GM21360 (cell line): ENCODE measurements around the gene KIRREL3.

Experiments
- ATAC-seq: cut with Tn5 transposase; IDR thresholded peaks from one replicate; pipeline ENCODE4 v1.9.1; 2021; ENCODE audit warnings: mild to moderate bottlenecking, moderate library complexity; ENCODE audit not compliant: unreplicated experiment

KIRREL3 gene

GRCh38 chr11:126837581-126837980, 163.0 kb downstream of the KIRREL3 start:
- ATAC-seq: no peak

GRCh38 chr11:126834573-126834972, 166.0 kb downstream of the KIRREL3 start:
- no peak for ATAC-seq

GRCh38 chr11:126834149-126834548, 166.4 kb downstream of the KIRREL3 start:
- ATAC-seq: no peak

- no peak for ATAC-seq
Measured at GRCh38 chr11:126833065-126833464, 167.5 kb downstream of the KIRREL3 start.

GRCh38 chr11:126832387-126832786, 168.2 kb downstream of the KIRREL3 start:
- ATAC-seq: no peak

- no peak for ATAC-seq
Measured at GRCh38 chr11:126830216-126830806, 170.3 kb downstream of the KIRREL3 start.

GRCh38 chr11:126829716-126830115, 170.9 kb downstream of the KIRREL3 start:
- no peak for ATAC-seq

- no peak for ATAC-seq
Measured at GRCh38 chr11:126824035-126824607, 176.4 kb downstream of the KIRREL3 start.

GRCh38 chr11:126823274-126823673, 177.3 kb downstream of the KIRREL3 start:
- no peak for ATAC-seq

GRCh38 chr11:126821827-126822226, 178.7 kb downstream of the KIRREL3 start:
- ATAC-seq: no peak

GRCh38 chr11:126819194-126819593, 181.4 kb downstream of the KIRREL3 start:
- ATAC-seq: no peak

- ATAC-seq: no peak
Measured at GRCh38 chr11:126817523-126818450, 182.8 kb downstream of the KIRREL3 start.

- no peak for ATAC-seq
Measured at GRCh38 chr11:126817096-126817495, 183.5 kb downstream of the KIRREL3 start.

- ATAC-seq: no peak
Measured at GRCh38 chr11:126816645-126817044, 183.9 kb downstream of the KIRREL3 start.

GRCh38 chr11:126815111-126815510, 185.5 kb downstream of the KIRREL3 start:
- no peak for ATAC-seq

GRCh38 chr11:126810776-126811175, 189.8 kb downstream of the KIRREL3 start:
- no peak for ATAC-seq

GRCh38 chr11:126809514-126810289, 190.9 kb downstream of the KIRREL3 start:
- ATAC-seq: no peak

GRCh38 chr11:126808836-126809235, 191.7 kb downstream of the KIRREL3 start:
- no peak for ATAC-seq

GRCh38 chr11:126808296-126808695, 192.3 kb downstream of the KIRREL3 start:
- ATAC-seq: no peak

- no peak for ATAC-seq
Measured at GRCh38 chr11:126805870-126806269, 194.7 kb downstream of the KIRREL3 start.

GRCh38 chr11:126804363-126804762, 196.2 kb downstream of the KIRREL3 start:
- ATAC-seq: no peak
